ENCODE results near the gene ATP8A1. TPM values are rescaled to one million over a fixed set of nuclear protein-coding genes. Genes with fewer than 3 reads are reported as not detected.

ATP8A1 gene
- total and polyA plus RNA-seq, 10 donors: 14.4 to 87.0 (median 42.1) TPM

GRCh38 chr4:42362591-42362990 lies 294.3 kb downstream of the ATP8A1 start:
- Histone ChIP-seq H3K4me3 (no peak overlapping the region), H3K36me3 (no peaks in the 10 kb centered on the region), H3K4me1 (peaks cover 0 to 9% (median 0%) of the 10 kb centered on the region in 6 donors), H3K27me3 (replicated peaks in 1 of 7) (peaks cover 0 to 1% (median 0%) of the 10 kb centered on the region in 7 donors), H3K27ac (no peak overlapping the region), H3K9me3 (no peaks in the 10 kb centered on the region)
- TF ChIP-seq POLR2A (IDR thresholded peaks at IDR 0.05) (no peak), POLR2AphosphoS5 (IDR thresholded peaks at IDR 0.05) (no peak)
- TF ChIP-seq, protein P1, sequence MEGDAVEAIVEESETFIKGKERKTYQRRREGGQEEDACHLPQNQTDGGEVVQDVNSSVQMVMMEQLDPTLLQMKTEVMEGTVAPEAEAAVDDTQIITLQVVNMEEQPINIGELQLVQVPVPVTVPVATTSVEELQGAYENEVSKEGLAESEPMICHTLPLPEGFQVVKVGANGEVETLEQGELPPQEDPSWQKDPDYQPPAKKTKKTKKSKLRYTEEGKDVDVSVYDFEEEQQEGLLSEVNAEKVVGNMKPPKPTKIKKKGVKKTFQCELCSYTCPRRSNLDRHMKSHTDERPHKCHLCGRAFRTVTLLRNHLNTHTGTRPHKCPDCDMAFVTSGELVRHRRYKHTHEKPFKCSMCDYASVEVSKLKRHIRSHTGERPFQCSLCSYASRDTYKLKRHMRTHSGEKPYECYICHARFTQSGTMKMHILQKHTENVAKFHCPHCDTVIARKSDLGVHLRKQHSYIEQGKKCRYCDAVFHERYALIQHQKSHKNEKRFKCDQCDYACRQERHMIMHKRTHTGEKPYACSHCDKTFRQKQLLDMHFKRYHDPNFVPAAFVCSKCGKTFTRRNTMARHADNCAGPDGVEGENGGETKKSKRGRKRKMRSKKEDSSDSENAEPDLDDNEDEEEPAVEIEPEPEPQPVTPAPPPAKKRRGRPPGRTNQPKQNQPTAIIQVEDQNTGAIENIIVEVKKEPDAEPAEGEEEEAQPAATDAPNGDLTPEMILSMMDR (IDR thresholded peaks at IDR 0.05 in 8 of 11, conservative IDR thresholded peaks at IDR 0.05 in 3 of 11): no peak
- DNase-seq: no peak
- intact Hi-C loops (cut with DNase I; ENCODE audit: low total_unique reads): no loop called here
- 80 to 85% (median 83%) methylated on average over 3 of the region's 3 CpGs for WGBS, 5 donors

GRCh38 chr4:42361456-42361855 lies 295.4 kb downstream of the ATP8A1 start:
- no peak overlapping the region for H3K27ac ChIP-seq
- 85 to 94% (median 92%) methylated on average over 7 to 8 of the region's 8 CpGs for WGBS, 5 donors
- no peak for DNase-seq
- intact Hi-C loops (cut with DNase I; ENCODE audit: low total_unique reads): no loop called here
- peaks cover 0 to 9% (median 0%) of the 10 kb centered on the region in 6 donors for H3K4me1 ChIP-seq
- H3K9me3 ChIP-seq: no peaks in the 10 kb centered on the region
- TF ChIP-seq POLR2AphosphoS5 (IDR thresholded peaks at IDR 0.05) (no peak), POLR2A (IDR thresholded peaks at IDR 0.05) (no peak)
- TF ChIP-seq, protein P1 (IDR thresholded peaks at IDR 0.05 in 8 of 11, conservative IDR thresholded peaks at IDR 0.05 in 3 of 11): no peak
- H3K36me3 ChIP-seq: no peaks in the 10 kb centered on the region
- peaks cover 0 to 10% (median 0%) of the 10 kb centered on the region in 7 donors for H3K27me3 ChIP-seq (replicated peaks in 1 of 7)
- no peak overlapping the region for H3K4me3 ChIP-seq

DNA sequence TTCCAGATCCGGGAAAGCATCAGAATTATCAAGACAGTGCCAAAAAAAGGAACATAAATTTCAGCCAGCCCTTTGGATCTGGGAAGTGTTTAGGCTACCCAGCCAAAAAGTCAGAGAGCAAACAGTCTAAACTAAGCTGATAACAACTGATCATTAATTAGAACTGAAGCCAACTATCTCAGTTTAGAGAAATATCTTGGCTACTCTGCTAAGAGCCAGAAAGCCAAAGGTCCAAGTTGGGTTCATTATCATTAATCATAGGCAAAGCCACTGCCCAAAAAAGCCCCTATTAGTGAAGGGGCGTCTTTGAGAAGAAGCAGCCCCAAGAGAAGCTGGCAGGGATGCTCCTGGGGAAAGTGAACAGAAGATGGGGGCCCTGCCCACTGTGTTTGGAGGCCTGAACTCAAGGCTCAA lies 296.6 kb downstream of the ATP8A1 start:
- no peaks in the 10 kb centered on the region for H3K36me3 ChIP-seq
- H3K27ac ChIP-seq: peak overlapping the region in 2 of 8 donors; percentile 15 to 38
- DNase-seq: no peak
- WGBS, 5 donors: 59 to 71% (median 64%) methylated on average over 2 of the region's 2 CpGs
- H3K4me1 ChIP-seq: peaks cover 0 to 9% (median 0%) of the 10 kb centered on the region in 6 donors
- H3K4me3 ChIP-seq: peak overlapping the region in 3 of 8 donors; percentile 7 to 22 (median 8)
- H3K27me3 ChIP-seq (replicated peaks in 1 of 7): peaks cover 0 to 12% (median 0%) of the 10 kb centered on the region in 7 donors
- H3K9me3 ChIP-seq: no peaks in the 10 kb centered on the region
- intact Hi-C loops (cut with DNase I; ENCODE audit: low total_unique reads): no loop called here
- no peak for TF ChIP-seq POLR2AphosphoS5 (IDR thresholded peaks at IDR 0.05)
- TF ChIP-seq, protein P1 (IDR thresholded peaks at IDR 0.05 in 8 of 11, conservative IDR thresholded peaks at IDR 0.05 in 3 of 11): no peak
- TF ChIP-seq POLR2A (IDR thresholded peaks at IDR 0.05): no peak

DNA sequence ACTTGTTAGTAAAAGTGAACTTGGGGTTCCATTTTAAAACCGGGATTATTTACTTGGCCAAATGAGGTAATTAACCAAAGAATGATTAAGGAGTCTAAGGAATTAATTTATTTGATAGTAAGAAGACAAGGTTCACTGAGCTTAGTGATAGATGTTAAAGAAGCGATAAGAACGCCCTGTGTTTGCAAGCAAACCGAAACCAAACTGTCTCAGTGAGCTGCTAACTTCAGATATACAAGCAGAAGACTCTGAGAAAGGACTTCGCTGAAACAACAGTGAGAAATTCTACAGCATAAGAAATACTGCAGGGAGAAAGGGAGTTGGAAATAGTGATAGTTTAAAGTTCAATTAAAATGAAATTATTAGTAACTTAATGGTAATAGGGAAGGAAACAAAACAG lies 297.2 kb downstream of the ATP8A1 start:
- Histone ChIP-seq H3K27me3 (replicated peaks in 1 of 7) (peaks cover 0 to 12% (median 0%) of the 10 kb centered on the region in 7 donors), H3K36me3 (no peaks in the 10 kb centered on the region), H3K4me3 (peak overlapping the region in 3 of 8 donors; percentile 7 to 22 (median 8)), H3K27ac (peak overlapping the region in 3 of 8 donors; percentile 15 to 38 (median 24)), H3K9me3 (no peaks in the 10 kb centered on the region), H3K4me1 (peaks cover 0 to 9% (median 0%) of the 10 kb centered on the region in 6 donors)
- no peak for DNase-seq
- intact Hi-C loops (cut with DNase I; ENCODE audit: low total_unique reads): no loop called here
- WGBS, 5 donors: 55 to 68% (median 67%) methylated on average over 5 of the region's 5 CpGs
- TF ChIP-seq, protein P1 (IDR thresholded peaks at IDR 0.05 in 8 of 11, conservative IDR thresholded peaks at IDR 0.05 in 3 of 11): no peak
- TF ChIP-seq POLR2AphosphoS5 (IDR thresholded peaks at IDR 0.05) (no peak), POLR2A (IDR thresholded peaks at IDR 0.05) (no peak)

Other genes starting within 250 kb of the ATP8A1 start
- gene GRXCR1, start 235.6 kb upstream of the ATP8A1 start, total RNA-seq: not detected
- not detected for gene GRXCR1, start 235.6 kb upstream of the ATP8A1 start, polyA plus RNA-seq